Stomach (tissue), 9 donors: ENCODE measurements around the gene STAU1. TPM values are rescaled to one million over a fixed set of nuclear protein-coding genes. Genes with fewer than 3 reads are reported as not detected.

Source experiments
- DNase-seq, 2 donors: peaks; one replicate each; pipeline versions ENCODE4 v3.0.0 to v3.0.0-alpha.2; 2013 to 2019
- H3K27ac ChIP-seq, 5 donors: fragments of 200-600 bp in 4 of 5; sonication (generic) in 4 of 5; one replicate each; pipeline ENCODE4 v1.5.1; 2013 to 2019; ENCODE audit warnings: mild to moderate bottlenecking in 1 of 5, moderate library complexity in 1 of 5
- H3K27me3 ChIP-seq, 3 donors: fragments of 200-600 bp; sonication (generic); one replicate each; pipeline ENCODE4 v1.5.1; 2017 to 2019; ENCODE audit warnings: mixed run types in 1 of 3
- H3K36me3 ChIP-seq, 4 donors: fragments of 200-600 bp; sonication (generic); 1 replicate in 3 of 4; 2 replicates in 1 of 4; pipeline ENCODE4 v1.5.1; 2016 to 2019
- H3K4me1 ChIP-seq, 4 donors: fragments of 200-600 bp; sonication (generic); one replicate each; pipeline ENCODE4 v1.5.1; 2016 to 2019
- H3K4me3 ChIP-seq, 4 donors: fragments of 200-600 bp; sonication (generic) in 3 of 4; one replicate each; pipeline ENCODE4 v1.5.1; 2016 to 2019; ENCODE audit warnings: mild to moderate bottlenecking in 1 of 4
- H3K9me3 ChIP-seq, 4 donors: fragments of 200-600 bp; sonication (generic); one replicate each; pipeline ENCODE4 v1.5.1; 2016 to 2019
- CTCF ChIP-seq, 7 experiments: fragments of 450-650 bp in 4 of 7; fragments of 200-600 bp in 3 of 7; sonication (generic) in 3 of 7; IDR thresholded peaks; one replicate each; pipeline ENCODE4 v1.5.1; 2016 to 2019; ENCODE audit warnings: antibody characterized with exemption in 7 of 7, control low read depth in 2 of 7, mild to moderate bottlenecking in 1 of 7
- EP300 ChIP-seq: sonication (generic); formaldehyde crosslinking; IDR thresholded peaks from one replicate; pipeline ENCODE4 v1.6.1; 2017; ENCODE audit warnings: antibody characterized with exemption
- POLR2A ChIP-seq, 4 donors: fragments of 450-650 bp; IDR thresholded peaks; one replicate each; pipeline ENCODE4 v1.6.1; 2016; ENCODE audit warnings: antibody characterized with exemption in 4 of 4, control low read depth in 2 of 4, mild to moderate bottlenecking in 1 of 4, moderate library complexity in 1 of 4
- POLR2AphosphoS5 ChIP-seq, 3 donors: sonication (generic); formaldehyde crosslinking; IDR thresholded peaks; one replicate each; pipeline ENCODE4 v1.6.1; 2016; ENCODE audit warnings: antibody characterized with exemption in 3 of 3
- WGBS, 5 donors: extraction: QIAGEN DNeasy Blood & Tissue Kit in 3 of 5; methylation state at CpG; one replicate each; pipeline versions ENCODE4 v1.1.5 to v1.1.7; 2013 to 2018; 5-methylcytosine and 5-hydroxymethylcytosine counted together
- intact Hi-C: fragments of 100-400 bp; cut with DNase I; formaldehyde crosslinking; loops from one replicate; pipeline ENCODE4 v1.15.1; 2023; ENCODE audit warnings: low total_unique reads
- polyA plus RNA-seq, 3 donors: library from polyadenylated mRNA; stranded (reverse); fragments of 200-250 nt; gene quantifications; one replicate each; pipeline ENCODE4 v1.2.3, GENCODE V29; 2013
- total RNA-seq, 5 donors: library from RNA; depleted of rRNA; stranded (reverse); fragments of >200 nt; gene quantifications; one replicate each; pipeline versions ENCODE4 v1.1.0 to v1.2.3, GENCODE V29; 2014 to 2016
- donor health status: healthy with polysubstance abuse.
- donor health status: Bipolar disorder and iron deficiency.
- donor health status: healthy.

STAU1 gene
- total and polyA plus RNA-seq, 8 donors = 33.0 to 129 (median 56.5) TPM

DNA sequence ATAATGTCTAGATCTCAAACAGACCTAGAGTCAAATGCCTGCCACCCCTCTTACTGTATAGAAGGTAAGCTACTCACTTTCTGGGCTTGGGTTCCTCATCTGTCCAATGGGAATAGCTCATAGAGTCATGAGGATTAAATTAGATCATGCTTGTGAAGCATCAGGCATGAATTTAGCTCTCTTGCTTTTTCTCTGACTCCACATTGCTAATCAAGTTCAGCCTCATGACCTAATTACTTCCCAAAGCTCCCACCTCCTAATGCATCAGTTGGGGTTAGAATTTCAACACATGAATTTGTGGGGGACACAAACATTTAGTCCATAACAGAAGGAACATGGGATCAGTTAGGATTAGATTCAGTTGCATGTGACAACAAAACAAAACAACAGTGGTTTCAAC, 26.4 kb upstream of the STAU1 start:
- intact Hi-C loops = no loop called here
- no peak overlapping the region for H3K4me3 ChIP-seq
- no peak overlapping the region for H3K27ac ChIP-seq
- H3K36me3 ChIP-seq = no peaks in the 10 kb centered on the region
- no peaks in the 10 kb centered on the region for H3K27me3 ChIP-seq
- H3K9me3 ChIP-seq = peaks cover 0 to 9% (median 7%) of the 10 kb centered on the region in 4 donors
- H3K4me1 ChIP-seq = peaks cover 0 to 25% (median 10%) of the 10 kb centered on the region in 4 donors
- no peak for DNase-seq
- TF ChIP-seq POLR2AphosphoS5 (IDR thresholded peaks at IDR 0.05) (no peak), CTCF (IDR thresholded peaks at IDR 0.05) (no peak), POLR2A (IDR thresholded peaks at IDR 0.05) (no peak), EP300 (no peak)

- peak overlapping the region in 3 of 5 donors; percentile 4 to 32 (median 7) for H3K27ac ChIP-seq
These were observed 22.6 kb upstream of the STAU1 start for GRCh38 chr20:49210757-49211110.

DNA sequence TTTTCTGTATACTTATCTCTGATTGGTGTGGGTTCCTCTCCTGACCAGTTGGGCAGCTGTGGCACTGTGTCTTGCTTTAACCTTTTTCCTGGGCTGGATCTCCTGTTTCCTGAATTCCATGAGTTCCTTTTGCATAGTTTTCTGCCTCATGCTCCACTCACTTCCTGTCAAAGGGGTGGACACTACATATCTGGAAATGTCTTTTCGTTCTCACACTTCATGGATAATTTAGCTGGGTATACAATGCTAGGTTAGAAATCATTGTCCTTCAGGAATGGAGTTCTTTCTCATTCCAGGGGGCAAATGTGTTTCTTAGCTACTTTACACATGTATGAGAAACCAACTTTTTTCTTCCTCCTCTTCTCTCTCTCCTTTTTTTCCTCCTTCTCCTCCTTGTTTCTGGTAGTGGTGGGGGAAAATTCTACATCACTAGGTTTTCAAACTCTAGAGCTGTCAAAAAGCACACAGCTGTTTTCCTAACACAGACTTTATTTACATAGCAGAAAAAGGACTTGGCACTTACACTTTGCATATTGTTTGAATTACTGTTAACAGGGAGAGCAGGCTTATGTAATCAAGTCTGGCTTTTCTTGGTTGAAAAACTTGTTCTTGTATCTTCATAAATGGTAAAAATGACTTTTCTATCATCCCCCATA, 22.1 kb upstream of the STAU1 start:
- H3K4me3 ChIP-seq = no peak overlapping the region

More at GRCh38 chr20:49210757-49211110, 22.6 kb upstream of the STAU1 start:
- Histone ChIP-seq H3K27me3 (no peaks in the 10 kb centered on the region), H3K4me3 (no peak overlapping the region), H3K36me3 (no peaks in the 10 kb centered on the region), H3K9me3 (peaks cover 0 to 11% (median 8%) of the 10 kb centered on the region in 4 donors), H3K4me1 (peaks cover 0 to 8% (median 0%) of the 10 kb centered on the region in 4 donors)
- no peak for DNase-seq
- intact Hi-C loops = no loop called here
- no peak for TF ChIP-seq CTCF (IDR thresholded peaks at IDR 0.05)
- TF ChIP-seq POLR2AphosphoS5 (IDR thresholded peaks at IDR 0.05) = no peak
- no peak for TF ChIP-seq EP300
- TF ChIP-seq POLR2A (IDR thresholded peaks at IDR 0.05) = no peak
- 21 to 43% (median 30%) methylated on average over 1 of the region's 1 CpG for WGBS, 5 donors

GRCh38 chr20:49207076-49207475, 18.9 kb upstream of the STAU1 start:
- H3K9me3 ChIP-seq = peaks cover 0 to 11% (median 8%) of the 10 kb centered on the region in 4 donors
- H3K27me3 ChIP-seq = no peaks in the 10 kb centered on the region
- H3K4me3 ChIP-seq = no peak overlapping the region
- H3K27ac ChIP-seq = no peak overlapping the region
- peaks cover 0 to 8% (median 0%) of the 10 kb centered on the region in 4 donors for H3K4me1 ChIP-seq
- intact Hi-C loops = no loop called here
- no peaks in the 10 kb centered on the region for H3K36me3 ChIP-seq
- TF ChIP-seq CTCF (IDR thresholded peaks at IDR 0.05) (no peak), POLR2AphosphoS5 (IDR thresholded peaks at IDR 0.05) (no peak), POLR2A (IDR thresholded peaks at IDR 0.05) (no peak), EP300 (no peak)
- no peak for DNase-seq
- WGBS, 5 donors = 91 to 94% (median 91%) methylated on average over 6 of the region's 6 CpGs

More for the DNA sequence above, 22.1 kb upstream of the STAU1 start:
- Histone ChIP-seq H3K9me3 (peaks cover 0 to 11% (median 8%) of the 10 kb centered on the region in 4 donors), H3K27ac (peak overlapping the region in 3 of 5 donors; percentile 4 to 32 (median 7)), H3K27me3 (no peaks in the 10 kb centered on the region), H3K4me1 (peaks cover 0 to 8% (median 0%) of the 10 kb centered on the region in 4 donors), H3K36me3 (no peaks in the 10 kb centered on the region)
- TF ChIP-seq POLR2A (IDR thresholded peaks at IDR 0.05) (no peak), EP300 (no peak), CTCF (IDR thresholded peaks at IDR 0.05) (no peak), POLR2AphosphoS5 (IDR thresholded peaks at IDR 0.05) (no peak)
- DNase-seq = peak in 1 of 2 donors; percentile 33
- intact Hi-C loops = no loop called here
- 67 to 91% (median 85%) methylated on average over 1 of the region's 1 CpG for WGBS, 5 donors
